Measurements from ENCODE around the gene ZC3H7B.
"Not testable (repeated sequence)": the region's sequence is repeated elsewhere in the genome, so short reads cannot be mapped to it uniquely, and the experiment has no call there.

ZC3H7B gene

DNA sequence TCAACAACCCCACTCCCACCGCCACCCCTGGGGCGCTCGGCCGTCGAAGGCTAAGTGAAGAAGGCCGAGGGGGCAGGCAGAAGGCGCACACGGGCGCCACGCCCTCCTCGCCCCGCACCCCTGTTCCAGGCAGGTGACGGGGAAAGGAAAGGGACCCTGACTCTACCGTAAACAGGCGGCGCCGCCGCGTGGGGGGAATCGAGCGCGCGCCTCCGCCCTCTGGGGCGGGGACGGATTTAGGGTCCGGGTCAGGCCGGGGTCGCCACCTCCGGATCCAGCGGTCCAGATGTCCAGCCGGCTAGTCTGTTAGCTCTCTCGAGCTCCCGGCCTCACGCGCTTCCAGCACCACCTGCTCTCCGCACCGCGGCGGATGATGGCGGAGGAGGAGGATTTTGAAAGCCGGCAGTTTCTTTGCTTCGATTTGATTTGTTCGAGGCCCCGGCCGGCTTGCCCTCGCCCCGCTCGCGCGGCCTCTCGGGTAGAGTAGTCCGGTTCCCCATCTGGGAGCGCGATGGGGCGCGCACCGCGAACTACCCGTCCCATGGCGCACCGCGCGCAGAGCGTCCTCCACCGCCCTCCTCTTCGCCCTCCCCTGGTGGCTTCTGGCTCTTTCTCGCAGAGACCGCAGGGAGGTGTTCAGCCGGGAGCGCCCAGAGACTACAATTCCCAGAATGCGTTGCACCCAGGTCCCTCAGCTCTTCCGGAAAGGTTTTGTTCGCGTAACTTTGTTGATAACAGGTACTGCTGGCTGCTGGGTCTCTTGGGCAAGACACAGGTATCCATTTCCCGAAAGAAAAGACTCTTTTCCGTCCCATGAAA lies 15.3 kb upstream of the ZC3H7B start, which contains the start of gene RANGAP1:
Gene RANGAP1 (minus strand): TSS at position 368 of the 819 bp plus-strand sequence. CDS start 5,143 bp downstream, outside the sequence.
- DNase-seq: peak; percentile 98 to 99

DNA sequence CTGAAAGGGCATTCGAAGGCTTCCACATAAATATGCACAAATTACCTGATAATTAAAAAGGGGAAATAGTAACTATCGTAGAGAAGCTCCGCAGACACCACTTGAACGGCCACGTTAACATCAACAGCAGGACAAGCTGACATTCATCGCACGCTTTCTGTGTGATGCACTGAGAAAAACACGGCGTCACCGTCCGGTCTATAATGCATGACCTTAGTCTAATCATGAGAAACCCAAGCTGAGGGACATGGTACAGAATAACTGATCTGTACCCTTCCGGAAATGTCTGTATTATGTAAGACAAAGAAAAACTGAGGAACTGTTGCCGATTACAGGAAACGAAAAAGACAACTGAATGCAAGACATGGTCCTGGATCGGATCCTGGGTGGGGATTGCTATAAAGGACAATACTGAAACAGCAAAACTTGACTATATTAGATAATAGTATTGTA lies 14.7 kb upstream of the ZC3H7B start:
- peak; percentile 73 to 85 for DNase-seq

- DNase-seq: no peak
Measured at GRCh38 chr22:41288245-41288946, 12.9 kb upstream of the ZC3H7B start.

GRCh38 chr22:41289671-41290070 lies 11.7 kb upstream of the ZC3H7B start:
- DNase-seq: no peak

GRCh38 chr22:41290262-41291221 lies 10.8 kb upstream of the ZC3H7B start:
- DNase-seq: no peak

DNA sequence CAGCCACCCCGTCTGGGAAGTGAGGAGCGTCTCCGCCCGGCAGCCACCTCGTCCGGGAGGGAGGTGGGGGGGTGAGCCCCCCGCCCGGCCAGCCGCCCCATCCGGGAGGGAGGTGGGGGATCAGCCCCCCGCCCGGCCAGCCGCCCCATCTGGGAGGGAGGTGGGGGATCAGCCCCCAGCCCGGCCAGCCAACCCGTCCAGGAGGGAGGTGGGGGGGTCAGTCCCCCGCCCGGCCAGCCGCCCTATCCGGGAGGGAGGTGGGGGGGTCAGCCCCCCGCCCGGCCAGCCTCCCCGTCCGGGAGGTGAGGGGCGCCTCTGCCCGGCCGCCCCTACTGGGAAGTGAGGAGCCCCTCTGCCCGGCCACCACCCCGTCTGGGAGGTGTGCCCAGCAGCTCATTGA lies 6.5 kb upstream of the ZC3H7B start:
- DNase-seq: not testable (repeated sequence)

DNA sequence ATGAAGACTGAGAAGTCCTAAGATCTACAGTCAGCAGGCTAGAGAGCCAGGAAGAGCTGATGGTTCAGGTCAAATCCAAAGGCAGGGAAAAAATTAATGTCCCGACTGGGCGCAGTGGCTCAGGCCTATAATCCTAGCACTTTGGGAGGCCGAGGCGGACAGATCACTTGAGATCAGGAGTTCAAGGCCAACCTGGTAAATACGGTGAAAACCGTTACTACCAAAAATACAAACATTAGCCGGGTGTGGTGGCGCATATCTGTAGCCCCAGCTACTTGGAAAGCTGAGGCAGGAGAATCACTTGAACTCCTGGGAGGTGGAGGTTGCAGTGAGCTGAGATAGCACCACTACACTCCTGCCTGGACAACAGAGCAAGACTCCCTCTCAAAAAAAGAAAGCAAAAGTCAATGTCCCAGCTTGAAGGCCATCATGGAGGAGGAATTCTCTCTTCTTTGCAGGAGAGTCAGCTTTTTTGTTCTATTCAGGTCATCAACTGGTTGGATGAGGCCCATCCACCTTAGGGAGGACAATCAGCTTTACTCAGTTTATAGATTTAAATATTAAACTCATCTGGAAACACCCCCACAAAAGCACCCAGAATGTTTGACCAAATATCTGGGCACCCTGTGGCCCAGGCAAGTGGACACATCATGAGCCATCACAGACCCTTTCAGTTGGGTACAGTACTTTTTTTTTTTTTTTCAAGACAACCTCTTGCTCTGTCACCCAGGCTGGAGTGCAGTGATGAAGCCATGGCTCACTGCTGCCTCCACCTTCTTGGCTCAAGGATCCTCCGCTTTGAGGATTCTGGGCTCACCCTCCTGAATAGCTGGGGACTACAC lies 4.3 kb upstream of the ZC3H7B start:
- DNase-seq: no peak

GRCh38 chr22:41300661-41301060 lies 664 bp upstream of the ZC3H7B start:
- no peak for DNase-seq

GRCh38 chr22:41302021-41302767 lies 869 bp downstream of the ZC3H7B start:
- DNase-seq: peak in 1 of 2 donors; percentile 21

GRCh38 chr22:41302811-41303210 lies 1.5 kb downstream of the ZC3H7B start:
- no peak for DNase-seq

DNA sequence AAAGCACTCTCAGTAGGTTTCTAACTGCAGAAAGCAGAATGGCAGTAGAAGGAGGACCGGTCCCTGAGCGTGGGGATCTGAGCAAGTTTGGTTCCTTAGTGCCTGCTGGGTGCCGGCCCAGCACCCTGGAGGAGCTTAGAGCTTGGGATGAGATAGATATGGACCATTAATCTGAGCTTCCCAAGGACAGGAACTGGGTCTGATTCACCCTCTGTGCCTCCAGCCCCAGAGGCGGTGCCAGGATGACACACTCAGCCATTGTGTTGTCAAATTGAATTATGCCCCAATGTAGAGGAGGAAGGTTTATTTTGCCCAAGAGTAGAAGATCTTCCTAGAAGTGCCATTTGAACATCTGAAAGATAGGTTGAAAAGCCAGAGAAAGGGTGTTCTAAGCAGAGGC lies 4.3 kb downstream of the ZC3H7B start:
- DNase-seq: no peak

GRCh38 chr22:41308054-41308453 lies 6.7 kb downstream of the ZC3H7B start:
- DNase-seq: no peak

GRCh38 chr22:41308544-41308947 lies 7.2 kb downstream of the ZC3H7B start:
- no peak for DNase-seq

- DNase-seq: no peak
Measured at GRCh38 chr22:41310336-41310735, 9.0 kb downstream of the ZC3H7B start.

DNA sequence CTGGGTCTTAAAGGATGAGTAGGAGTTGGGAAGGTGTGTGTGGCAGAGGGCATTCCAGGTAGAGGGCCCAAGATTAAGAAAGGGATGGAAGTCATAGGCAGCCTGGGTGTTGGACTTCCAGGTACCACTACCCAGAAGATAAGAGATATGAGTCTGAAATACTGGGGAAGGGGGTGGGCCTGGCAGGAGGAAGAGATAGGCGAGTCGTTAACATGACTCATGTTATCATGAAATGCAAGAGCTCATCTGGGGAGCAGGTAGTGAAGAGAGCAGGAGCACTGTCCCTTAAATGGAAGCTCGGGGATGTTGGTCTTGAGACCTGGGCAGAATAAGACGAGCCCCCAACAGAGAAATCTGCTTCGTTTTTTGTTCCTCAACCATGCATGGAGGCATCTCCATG lies 10.2 kb downstream of the ZC3H7B start:
- no peak for DNase-seq

DNA sequence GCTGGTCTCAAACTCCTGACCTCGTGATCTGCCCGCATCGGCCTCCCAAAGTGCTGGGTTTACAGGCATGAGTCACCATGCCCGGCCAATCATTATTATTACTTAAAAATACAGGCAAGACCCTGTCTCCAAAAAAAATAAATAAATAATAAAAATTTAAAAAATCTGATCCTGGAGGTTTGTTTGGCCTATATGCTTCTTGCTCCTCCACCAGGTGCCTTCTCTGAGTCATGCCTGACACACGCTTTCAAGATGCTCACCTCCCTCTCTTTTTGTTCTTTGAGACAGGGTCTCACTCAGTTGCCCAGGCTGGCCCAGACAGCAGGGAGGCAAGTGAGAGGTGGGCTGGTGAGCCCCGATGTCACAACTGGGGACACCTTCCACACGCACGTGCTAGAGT lies 13.5 kb downstream of the ZC3H7B start:
- DNase-seq: no peak

DNA sequence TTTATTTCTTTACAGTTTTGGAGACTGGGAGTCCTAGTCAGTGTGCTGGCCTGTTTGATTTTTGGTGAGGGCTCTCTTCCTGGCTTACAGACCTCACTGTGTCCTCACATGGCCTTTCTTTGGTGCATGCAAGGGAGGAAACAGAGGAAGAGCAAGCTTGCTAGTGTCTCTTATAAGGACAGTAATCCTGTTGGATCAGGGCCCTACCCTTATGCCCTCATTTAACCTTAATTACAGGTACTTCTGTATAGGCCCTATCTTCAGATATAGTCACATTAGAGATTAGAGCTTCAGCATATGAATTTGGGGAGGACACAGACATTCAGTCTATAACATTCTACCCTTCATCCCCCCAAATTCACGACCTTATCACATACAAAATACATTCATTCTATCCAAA lies 14.3 kb downstream of the ZC3H7B start:
- DNase-seq: no peak

- no peak for DNase-seq
Measured at GRCh38 chr22:41320416-41321240, 19.3 kb downstream of the ZC3H7B start.

DNA sequence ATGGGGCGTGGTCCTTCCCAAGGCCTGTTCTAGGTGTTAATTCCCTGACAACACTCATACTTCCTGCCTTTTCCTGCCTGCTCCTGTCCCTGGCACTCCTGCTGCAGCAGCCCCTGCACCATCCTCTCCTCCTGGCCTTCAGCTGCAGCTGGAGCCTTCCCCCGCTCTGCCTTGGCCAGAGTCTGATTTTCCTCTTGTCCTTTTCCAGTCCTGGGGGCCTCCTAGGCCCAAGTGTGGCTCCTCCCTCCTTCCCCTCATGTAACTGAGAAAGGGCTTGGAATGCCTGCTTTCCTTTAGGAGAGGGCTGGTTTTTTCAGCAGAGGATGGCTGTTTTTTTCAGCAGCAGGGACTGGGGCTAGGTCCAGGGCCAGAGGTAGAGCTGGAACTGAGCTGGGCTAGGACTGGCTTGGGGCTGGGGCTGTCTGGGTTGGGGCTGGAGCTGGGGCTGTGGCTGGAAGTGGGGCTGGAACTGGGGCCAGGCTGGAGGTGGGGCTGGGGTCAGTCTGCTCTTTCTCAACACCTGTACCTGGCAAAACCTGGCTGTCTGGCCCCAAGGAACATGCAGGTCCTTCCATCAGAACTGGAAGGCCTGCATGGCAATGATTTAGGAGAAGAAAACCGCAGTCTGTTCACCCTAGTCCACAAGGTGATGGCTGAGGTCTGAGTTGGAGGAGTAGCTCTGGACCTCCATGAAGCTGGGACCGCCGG lies 23.6 kb downstream of the ZC3H7B start:
- DNase-seq: no peak

- DNase-seq: no peak
Measured at GRCh38 chr22:41327124-41327523, 25.8 kb downstream of the ZC3H7B start.
